AG10803 (cell line): Measurements from ENCODE around the gene FGFR4.
A peak's percentile ranks its signal among the peaks of the same experiment; 100 is the strongest.

ENCODE experiments used
- DNase-seq: peaks from one replicate; pipeline ENCODE4 v3.0.0; 2010; ENCODE audit warnings: low read depth
- H3K4me3 ChIP-seq: 2 replicates; pipeline ENCODE4 v1.5.1; 2011; ENCODE audit warnings: mild to moderate bottlenecking, low read length, control low read depth
- CTCF ChIP-seq: conservative IDR thresholded peaks from 2 replicates; pipeline ENCODE4 v1.5.1; 2011; ENCODE audit warnings: mild to moderate bottlenecking, low read length, control low read depth, inconsistent platforms

The FGFR4 gene

DNA sequence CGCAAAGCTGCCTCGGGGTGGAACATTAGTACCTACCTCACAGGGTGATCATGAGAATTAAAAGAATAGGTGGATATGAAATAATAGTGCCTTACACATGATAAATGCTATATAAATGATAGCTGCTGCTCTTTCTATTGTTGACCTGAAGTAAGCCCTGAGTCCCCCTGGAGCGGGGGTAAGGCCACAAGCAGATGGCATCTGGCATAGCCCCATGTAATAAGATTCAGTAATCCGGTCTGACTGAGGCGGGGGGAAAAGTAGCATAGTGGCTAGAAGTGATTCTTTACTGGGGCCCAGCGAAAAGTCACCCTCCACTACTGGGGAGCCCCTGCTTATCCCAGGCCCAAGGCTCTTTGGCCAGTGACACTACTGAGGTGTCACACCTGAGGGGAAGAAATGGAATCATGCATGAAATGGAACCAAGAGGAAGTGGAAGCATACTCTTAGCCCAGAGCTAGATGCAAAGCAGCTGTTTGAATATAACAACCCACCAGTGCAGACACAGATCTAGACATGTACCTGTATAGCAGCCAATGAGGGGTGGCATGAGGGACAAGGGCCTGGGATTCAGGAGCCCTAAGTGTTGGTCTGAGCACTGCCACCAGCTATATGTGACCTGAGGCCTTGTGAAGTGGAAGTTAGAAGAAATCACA, 16.1 kb upstream of the FGFR4 start:
- no peak overlapping the region for H3K4me3 ChIP-seq
- DNase-seq = no peak
- TF ChIP-seq CTCF = no peak

DNA sequence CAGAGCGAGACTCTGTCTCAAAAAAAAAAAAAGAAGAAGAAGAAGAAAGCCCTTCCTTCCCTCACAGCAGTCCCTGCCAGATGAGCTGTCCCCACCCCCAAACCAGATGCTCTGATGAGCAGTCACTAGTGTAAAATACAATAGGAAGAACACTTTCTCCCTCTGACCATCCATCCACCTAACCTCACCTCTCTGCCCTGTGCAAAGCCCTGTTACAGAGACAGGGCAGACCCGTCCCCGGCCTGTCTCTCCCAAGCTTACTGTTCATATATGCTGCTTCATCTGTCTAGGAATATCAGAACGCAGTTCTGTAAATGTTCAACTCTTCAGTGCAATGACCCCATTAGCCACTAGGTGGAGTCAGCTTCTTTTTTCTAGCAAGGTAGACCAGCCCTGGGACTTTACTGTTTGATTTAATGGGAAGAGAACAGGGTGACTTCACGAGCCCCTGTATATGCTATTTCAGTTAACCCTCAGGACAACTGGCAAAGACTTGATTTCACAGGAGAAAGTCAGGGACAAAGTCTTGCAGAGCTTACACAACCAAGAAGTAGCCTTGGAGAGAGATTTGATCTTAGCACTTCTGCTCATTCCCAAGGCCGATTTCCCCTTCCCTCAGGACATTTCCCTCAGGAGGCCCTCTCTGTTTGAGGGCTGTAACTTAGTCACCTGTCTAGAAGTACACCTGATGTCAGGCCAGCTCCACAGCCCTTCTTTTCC, 14.9 kb upstream of the FGFR4 start:
- H3K4me3 ChIP-seq = peak overlapping the region; percentile 36
- DNase-seq = peak; percentile 81
- peak; percentile 94 for TF ChIP-seq CTCF

DNA sequence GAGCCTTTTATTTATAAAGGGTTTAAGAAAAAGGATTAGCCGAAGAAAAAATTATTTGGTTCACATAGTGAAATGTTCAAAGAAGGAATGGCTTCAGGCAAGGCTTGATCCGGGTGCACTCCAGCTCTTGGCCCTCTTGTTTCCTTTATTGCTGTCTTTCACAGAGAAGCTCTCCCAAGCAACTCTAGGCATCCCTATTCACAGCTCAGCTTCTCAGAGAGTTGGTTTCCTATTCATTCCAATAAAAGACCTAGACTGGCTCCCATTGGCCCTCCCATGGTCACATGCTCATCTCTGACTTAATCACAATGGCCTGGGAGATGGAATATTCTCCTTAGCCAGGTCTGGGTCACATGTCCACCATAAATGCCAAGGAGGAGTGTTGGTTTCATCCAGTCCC, 9.4 kb upstream of the FGFR4 start:
- no peak for TF ChIP-seq CTCF
- no peak overlapping the region for H3K4me3 ChIP-seq
- DNase-seq = no peak

GRCh38 chr5:177079606-177080005, 7.1 kb upstream of the FGFR4 start:
- no peak for DNase-seq

GRCh38 chr5:177080265-177080664, 6.5 kb upstream of the FGFR4 start:
- no peak overlapping the region for H3K4me3 ChIP-seq
- DNase-seq = no peak
- no peak for TF ChIP-seq CTCF

More at GRCh38 chr5:177079606-177080005, 7.1 kb upstream of the FGFR4 start:
- TF ChIP-seq CTCF = no peak
- no peak overlapping the region for H3K4me3 ChIP-seq

- H3K4me3 ChIP-seq = no peak overlapping the region
- TF ChIP-seq CTCF = no peak
- DNase-seq = no peak
Measured at GRCh38 chr5:177081859-177082258, 4.9 kb upstream of the FGFR4 start.

GRCh38 chr5:177083357-177083756, 3.4 kb upstream of the FGFR4 start:
- no peak for TF ChIP-seq CTCF
- H3K4me3 ChIP-seq = no peak overlapping the region

More at GRCh38 chr5:177083357-177083756, 3.4 kb upstream of the FGFR4 start:
- DNase-seq = no peak
